Daoy (cell line): Measurements from ENCODE around the gene TSEN2. TPM values are rescaled to one million over a fixed set of nuclear protein-coding genes. Genes with fewer than 3 reads are reported as not detected.
A peak's percentile ranks its signal among the peaks of the same experiment; 100 is the strongest.
"Not testable (repeated sequence)": the region's sequence is repeated elsewhere in the genome, so short reads cannot be mapped to it uniquely, and the experiment has no call there.

ENCODE experiments used
- DNase-seq: peaks from one replicate; pipeline ENCODE4 v3.0.0-alpha.2; 2015; ENCODE audit warnings: low read depth
- total RNA-seq: library from RNA; depleted of rRNA; stranded (reverse); fragments of >200 nt; shearing (Covaris generic); gene quantifications from 2 replicates; pipeline ENCODE4 v1.2.3, GENCODE V29; 2014

Gene TSEN2
- total RNA-seq, 1 experiment from 2014 or later, result 20.3 TPM

DNA sequence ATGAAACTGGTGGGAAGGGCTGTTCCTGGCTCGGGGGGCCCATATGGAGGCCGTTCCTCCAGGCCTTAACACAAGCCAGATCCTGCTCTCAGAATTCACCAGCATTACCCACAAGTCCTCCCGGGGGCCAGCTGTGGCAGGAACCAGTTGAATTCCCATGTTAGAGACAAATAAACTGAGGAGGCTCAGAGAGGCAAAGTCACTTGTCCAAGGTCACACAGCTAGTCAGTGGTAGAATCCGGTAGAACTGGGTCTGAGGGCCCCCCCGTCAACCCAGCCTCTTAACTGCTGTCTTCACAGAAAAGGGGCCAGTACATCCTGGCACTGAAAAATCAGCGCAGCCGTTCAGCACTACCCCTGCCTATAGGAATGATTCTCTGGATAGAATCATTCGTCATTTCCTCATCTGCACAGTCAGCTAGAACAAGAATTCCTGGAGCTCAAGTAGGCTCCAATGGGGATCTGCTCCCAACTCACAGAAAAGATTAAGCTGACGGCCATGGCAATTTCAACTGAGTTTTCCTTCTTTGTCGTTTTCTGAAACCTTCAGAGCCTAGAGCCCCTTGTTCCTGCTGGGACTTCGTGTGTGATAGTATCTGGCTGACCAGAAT, 12.2 kb upstream of the TSEN2 start:
- DNase-seq, result no peak

DNA sequence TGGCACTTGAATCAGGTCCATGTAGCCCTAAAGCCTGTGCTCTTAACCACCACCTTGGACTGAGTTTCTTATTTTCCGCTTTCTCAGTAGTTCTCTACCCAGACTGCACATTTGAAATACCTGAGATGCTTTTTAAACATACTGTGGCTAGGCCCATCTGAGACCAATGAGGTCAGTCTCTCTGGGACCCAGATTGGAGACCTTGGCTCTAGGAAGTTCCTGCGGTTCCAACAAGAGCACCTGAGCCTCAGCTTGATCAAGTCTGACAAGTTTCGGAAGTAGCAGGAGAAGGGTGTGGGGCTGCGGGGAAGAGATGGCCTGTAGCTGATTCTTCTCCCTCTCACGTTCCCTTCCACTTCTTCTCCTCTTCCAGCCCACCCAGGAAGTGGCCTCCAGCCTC, 11.5 kb upstream of the TSEN2 start:
- no peak for DNase-seq

DNA sequence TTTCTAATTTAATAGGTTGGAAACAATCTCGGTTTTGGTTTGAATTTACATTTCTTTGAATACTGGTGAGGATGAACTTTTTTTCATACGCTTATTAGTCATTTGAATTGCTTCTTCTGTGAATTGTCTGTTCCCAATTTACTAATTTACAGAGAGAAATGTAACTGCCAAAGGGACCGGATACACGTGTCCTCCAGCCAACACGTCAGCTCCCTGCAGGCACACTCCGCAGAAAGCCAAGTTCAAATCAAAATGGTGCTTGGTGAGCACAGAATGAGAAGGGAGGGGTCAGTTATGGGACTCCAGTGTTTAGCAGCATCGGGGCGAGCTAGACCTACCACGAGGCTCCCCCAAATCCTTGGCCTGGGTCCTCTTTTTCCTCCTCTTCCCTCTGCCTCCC, 10.8 kb upstream of the TSEN2 start:
- no peak for DNase-seq

- no peak for DNase-seq
Measured at GRCh38 chr3:12476238-12476897, 7.9 kb upstream of the TSEN2 start.

- DNase-seq, result no peak
Measured at GRCh38 chr3:12477256-12477655, 7.0 kb upstream of the TSEN2 start.

GRCh38 chr3:12478326-12478725, 6.0 kb upstream of the TSEN2 start:
- no peak for DNase-seq

GRCh38 chr3:12479198-12479597, 5.1 kb upstream of the TSEN2 start:
- DNase-seq, result not testable (repeated sequence)

GRCh38 chr3:12479919-12480427, 4.3 kb upstream of the TSEN2 start:
- peak; percentile 47 for DNase-seq

GRCh38 chr3:12483410-12483809, 870 bp upstream of the TSEN2 start:
- DNase-seq, result peak; percentile 57

GRCh38 chr3:12483872-12484197, 445 bp upstream of the TSEN2 start:
- no peak for DNase-seq

- DNase-seq, result no peak
Measured at GRCh38 chr3:12484983-12485327, 675 bp downstream of the TSEN2 start.

DNA sequence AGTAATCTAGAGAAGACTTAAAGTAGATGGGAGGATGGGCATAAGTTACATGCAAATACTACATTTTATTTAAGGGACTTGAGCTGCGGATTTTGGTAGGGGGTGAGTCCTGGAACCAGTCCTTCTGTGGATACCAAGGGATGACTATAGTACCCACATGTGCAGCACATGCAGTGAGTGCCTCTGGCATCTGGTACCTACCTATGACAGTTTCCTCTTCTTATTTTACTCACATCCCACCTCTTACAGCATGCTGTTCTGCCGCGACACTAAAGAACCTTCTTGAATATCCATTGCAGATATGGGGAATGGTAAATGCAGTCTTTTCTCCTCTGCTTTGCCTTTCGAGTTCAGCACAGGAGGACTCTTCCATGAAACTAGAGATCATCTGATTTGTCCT, 1.7 kb downstream of the TSEN2 start:
- no peak for DNase-seq

DNA sequence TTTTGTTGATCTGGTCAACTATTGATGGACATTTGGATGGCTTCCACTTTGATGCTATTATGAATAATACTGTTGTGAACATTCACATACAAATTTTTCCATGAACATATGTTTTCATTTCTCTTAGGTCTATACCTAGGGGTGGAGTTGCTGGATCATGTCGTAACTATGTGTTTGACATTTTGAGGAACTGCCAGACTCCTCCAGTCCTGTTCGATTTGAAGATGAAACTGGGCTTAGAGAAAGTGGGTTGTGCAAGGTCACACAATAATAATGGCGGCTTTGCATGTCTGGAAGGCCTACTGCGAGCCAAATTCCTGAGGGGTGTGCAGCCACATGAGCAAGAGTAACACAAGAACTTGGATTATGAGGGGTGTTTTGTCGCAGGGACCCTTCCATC, 2.6 kb downstream of the TSEN2 start:
- DNase-seq, result no peak

DNA sequence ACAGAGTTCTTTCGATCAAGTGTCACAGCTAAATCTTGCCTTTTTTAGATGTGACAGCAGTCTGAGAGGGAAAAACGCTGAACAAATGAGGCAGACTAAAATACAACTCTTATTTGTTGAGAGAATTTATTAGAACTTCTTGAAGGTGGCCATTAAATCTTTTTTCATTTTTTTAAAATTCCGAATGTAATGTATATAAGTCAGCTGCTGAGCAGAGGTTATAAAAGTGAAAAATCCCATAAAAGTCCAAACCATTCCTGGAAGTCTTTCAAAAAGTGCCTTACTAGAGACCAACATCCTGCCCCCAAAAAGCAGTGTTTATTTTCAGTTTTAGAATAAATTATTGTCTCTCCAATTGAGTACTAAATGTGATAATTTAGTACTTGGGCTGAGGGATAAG, 3.1 kb downstream of the TSEN2 start:
- no peak for DNase-seq

DNA sequence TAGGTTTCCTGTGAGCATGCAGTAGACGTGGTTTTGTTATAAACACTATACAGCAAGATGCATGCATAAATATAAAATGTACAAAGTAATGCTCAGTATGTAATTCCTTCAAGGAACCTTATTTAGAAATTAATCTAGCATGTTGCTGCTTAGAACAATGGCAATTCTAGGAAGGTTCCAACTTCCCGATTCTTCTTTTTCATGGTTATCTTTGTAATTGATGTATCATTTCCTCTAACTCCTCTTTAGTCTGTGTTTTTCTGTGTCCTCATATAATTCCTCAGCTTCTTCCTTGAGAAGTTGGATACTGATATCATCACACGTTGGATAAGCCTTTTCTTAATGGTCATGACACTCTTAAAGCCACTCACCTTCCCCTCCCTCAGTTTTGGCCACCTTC, 3.5 kb downstream of the TSEN2 start:
- no peak for DNase-seq

DNA sequence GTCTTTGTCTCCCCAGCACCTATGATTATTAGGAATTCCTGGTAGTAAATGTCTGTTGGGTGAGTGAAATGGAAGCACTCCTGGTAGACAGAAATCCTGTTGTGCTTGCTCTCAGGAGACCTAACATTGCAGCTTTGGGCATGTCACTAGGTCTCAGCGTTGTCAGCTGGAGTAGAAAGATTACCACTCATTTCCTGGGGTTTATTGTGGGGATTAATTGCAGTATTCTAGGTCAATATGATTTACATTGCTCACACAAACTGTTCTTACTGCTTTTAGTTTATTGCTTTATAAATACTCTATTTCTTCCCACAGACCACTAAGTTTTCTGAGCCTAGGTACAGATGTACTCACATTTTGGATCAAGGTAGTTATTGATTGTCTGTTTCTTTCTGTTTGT, 5.1 kb downstream of the TSEN2 start:
- no peak for DNase-seq

- no peak for DNase-seq
Measured at GRCh38 chr3:12489832-12490231, 5.6 kb downstream of the TSEN2 start.

DNA sequence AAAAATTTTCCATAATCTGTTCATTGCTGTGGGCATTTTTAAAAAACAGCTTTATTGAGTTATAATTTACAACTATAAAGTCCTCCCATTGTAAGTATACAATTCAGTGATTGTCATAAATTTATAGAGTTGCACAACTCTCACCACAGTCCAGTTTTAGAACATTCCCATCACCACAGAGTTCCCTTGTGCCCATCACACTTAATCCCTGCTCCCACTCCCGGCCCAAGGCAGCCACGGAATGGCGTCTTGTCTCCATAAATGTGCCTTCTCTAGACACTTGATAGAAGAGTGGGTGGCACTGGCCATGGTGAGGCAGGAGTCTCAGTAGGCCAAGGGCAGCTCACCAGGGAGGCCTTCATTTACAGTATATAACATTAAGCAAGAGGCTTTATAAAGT, 6.3 kb downstream of the TSEN2 start:
- no peak for DNase-seq

DNA sequence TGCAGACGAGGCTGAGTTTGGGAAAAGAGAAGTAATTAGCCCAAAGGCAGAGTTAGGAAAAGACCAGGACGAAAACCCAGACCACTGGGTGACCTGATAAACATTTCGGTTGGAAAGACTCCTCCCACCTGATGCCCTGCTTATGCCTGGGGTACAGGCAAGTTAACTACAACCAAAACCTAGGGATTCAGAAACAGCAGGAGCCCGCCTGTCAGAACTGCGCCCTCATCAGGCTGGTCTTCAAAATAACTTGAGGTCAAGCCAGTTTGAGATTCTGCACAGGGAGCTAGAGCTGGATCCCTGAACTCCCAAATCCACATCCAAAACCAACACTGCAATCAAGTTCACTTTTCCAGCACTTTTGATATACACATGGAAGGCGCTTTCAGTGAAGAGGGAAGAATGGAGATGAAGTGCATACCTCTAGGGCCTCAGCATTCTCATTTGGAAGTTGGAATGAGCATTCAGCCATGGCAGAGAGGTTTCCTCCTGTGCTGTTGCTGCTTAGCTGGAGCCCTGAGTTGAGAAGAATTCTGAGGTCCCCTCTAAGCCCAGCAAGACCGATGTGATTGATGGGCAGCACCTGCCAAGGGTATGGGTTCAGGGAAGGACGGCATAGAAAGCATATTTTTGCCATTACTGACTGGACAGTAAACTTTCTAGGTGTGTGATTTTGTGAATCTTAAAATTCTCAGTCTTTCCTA, 11.6 kb downstream of the TSEN2 start:
- DNase-seq, result no peak

- no peak for DNase-seq
Measured at GRCh38 chr3:12496453-12496761, 12.1 kb downstream of the TSEN2 start.

DNA sequence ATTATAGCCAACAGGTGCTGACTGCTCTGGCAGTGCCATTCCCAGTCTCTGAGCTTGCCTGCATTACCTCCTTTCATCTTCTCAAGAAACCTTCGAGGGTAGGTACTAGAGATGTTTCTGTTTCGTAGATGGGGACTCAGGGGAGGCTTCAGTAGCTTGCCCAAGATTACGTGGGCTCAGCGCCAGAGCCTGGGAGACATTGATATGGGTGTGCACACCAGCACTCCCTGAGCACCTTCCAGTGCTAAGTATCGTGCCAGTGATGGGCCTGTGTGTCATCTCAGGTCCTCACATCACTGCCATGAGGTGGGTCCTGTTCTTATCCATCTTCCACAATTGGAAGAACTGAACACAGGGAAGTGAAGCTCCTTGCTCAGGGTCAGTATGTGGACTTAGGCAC, 15.2 kb downstream of the TSEN2 start:
- no peak for DNase-seq

DNA sequence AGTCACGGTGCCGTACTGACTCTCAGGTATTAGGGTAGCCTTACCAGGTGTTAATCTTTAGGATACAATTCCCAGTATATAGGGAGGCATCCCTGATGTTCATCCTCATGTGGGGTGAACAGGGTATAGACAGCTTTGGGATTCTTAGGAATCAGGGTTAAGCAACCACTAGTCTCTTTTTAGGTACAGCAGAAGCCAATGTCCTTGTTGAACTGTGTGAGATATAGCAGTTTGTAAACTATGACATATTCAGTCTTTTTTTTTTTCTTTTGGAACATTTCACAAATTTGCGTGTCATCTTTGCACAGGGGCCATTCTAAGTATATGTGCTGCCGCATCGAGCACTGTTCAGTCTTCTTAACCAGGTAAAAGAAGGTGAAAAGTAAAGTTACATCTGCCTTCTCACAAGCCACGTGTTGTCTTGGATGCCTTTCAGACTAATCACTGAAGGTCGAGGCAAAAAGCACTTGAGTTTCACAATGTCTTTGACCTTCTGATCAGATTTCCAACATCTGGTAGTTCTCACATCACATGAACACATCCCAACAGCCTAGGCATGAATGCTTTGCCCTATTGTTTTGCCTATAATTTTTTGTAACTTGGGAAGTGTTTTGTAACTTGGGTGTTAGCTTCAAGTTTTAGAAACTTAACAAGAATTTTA, 17.2 kb downstream of the TSEN2 start:
- no peak for DNase-seq
